WTC11 (cell line): ENCODE measurements around the gene PRRG2. TPM values are rescaled to one million over a fixed set of nuclear protein-coding genes. Genes with fewer than 3 reads are reported as not detected.

Experiments used
- ATAC-seq: fragments of 200-7000 bp; cut with Tn5 transposase; 2 replicates; pipeline ENCODE4 v1.10.0; 2021; ENCODE audit warnings: mild to moderate bottlenecking, moderate library complexity
- CTCF ChIA-PET: fragments of 300-600 bp; sonication (Branson Sonifier 250); formaldehyde crosslinking; loops from one replicate; lab custom pipeline; 2021; ENCODE audit warnings: antibody characterized with exemption; lab: Charles Lee
- POLR2A ChIA-PET: fragments of 350-600 bp; sonication (Branson Sonifier 250); formaldehyde crosslinking; loops from one replicate; lab custom pipeline; 2021; ENCODE audit warnings: antibody characterized with exemption; lab: Charles Lee
- DNase-seq: peaks from one replicate; pipeline ENCODE4 v3.0.0; 2021; ENCODE audit warnings: low spot score
- H3K27ac Mint-ChIP-seq: 2 replicates; pipeline ENCODE4 v1.8.0; 2021; ENCODE audit warnings: mixed read lengths
- H3K27me3 Mint-ChIP-seq: 2 replicates; pipeline ENCODE4 v1.8.0; 2021; ENCODE audit warnings: low read depth, mild to moderate bottlenecking, moderate library complexity, mixed read lengths
- H3K36me3 Mint-ChIP-seq: 2 replicates; pipeline ENCODE4 v1.8.0; 2021; ENCODE audit warnings: mixed read lengths
- H3K4me1 Mint-ChIP-seq: 2 replicates; pipeline ENCODE4 v1.8.0; 2022; ENCODE audit warnings: mixed read lengths
- H3K4me3 Mint-ChIP-seq: 2 replicates; pipeline ENCODE4 v1.8.0; 2021; ENCODE audit warnings: mild to moderate bottlenecking, moderate library complexity, mixed read lengths
- H3K9me3 Mint-ChIP-seq: 2 replicates; pipeline ENCODE4 v1.8.0; 2021; ENCODE audit warnings: mixed read lengths
- CREB1 ChIP-seq: sonication (generic); formaldehyde crosslinking; IDR thresholded peaks from 2 replicates; pipeline ENCODE4 v1.8.0; 2023; ENCODE audit warnings: mild to moderate bottlenecking, missing genetic modification reagents
- FOXK1 ChIP-seq: sonication (generic); formaldehyde crosslinking; IDR thresholded peaks from 2 replicates; pipeline ENCODE4 v1.8.0; 2022; ENCODE audit warnings: mild to moderate bottlenecking, moderate library complexity, missing genetic modification reagents
- HMGA2 ChIP-seq: fragments of 250-450 bp; sonication (Bioruptor Pico); IDR thresholded peaks from 2 replicates; pipeline ENCODE4 v1.4.0; 2021; ENCODE audit warnings: mild to moderate bottlenecking, moderate library complexity
- MYBL2 ChIP-seq: sonication (generic); formaldehyde crosslinking; IDR thresholded peaks from 2 replicates; pipeline ENCODE4 v1.8.1; 2023; ENCODE audit warnings: mild to moderate bottlenecking, moderate library complexity, missing genetic modification reagents
- TEAD4 ChIP-seq: sonication (generic); formaldehyde crosslinking; IDR thresholded peaks from 2 replicates; pipeline ENCODE4 v1.8.0; 2022; ENCODE audit warnings: mild to moderate bottlenecking, missing genetic modification reagents
- ZBTB21 ChIP-seq: sonication (generic); formaldehyde crosslinking; IDR thresholded peaks from 2 replicates; pipeline ENCODE4 v1.8.1; 2023; ENCODE audit warnings: mild to moderate bottlenecking, missing genetic modification reagents, borderline replicate concordance
- ZNF263 ChIP-seq: sonication (generic); formaldehyde crosslinking; IDR thresholded peaks from 2 replicates; pipeline ENCODE4 v1.8.1; 2022; ENCODE audit warnings: low read depth, mild to moderate bottlenecking, moderate library complexity, missing genetic modification reagents
- total RNA-seq: library from RNA; stranded (reverse); gene quantifications from 3 replicates; pipeline ENCODE4 v1.2.3, GENCODE V29; 2021
- TF ChIP-seq, protein P1 (sequence below): sonication (generic); formaldehyde crosslinking; IDR thresholded peaks from 2 replicates; pipeline ENCODE4 v1.8.0; 2022; ENCODE audit warnings: mild to moderate bottlenecking, missing genetic modification reagents
- TF ChIP-seq, protein P2 (sequence below): sonication (generic); formaldehyde crosslinking; IDR thresholded peaks from 2 replicates; pipeline ENCODE4 v1.8.1; 2023; ENCODE audit warnings: mild to moderate bottlenecking, missing genetic modification reagents, borderline replicate concordance
- TF ChIP-seq, protein P3 (sequence below): sonication (generic); formaldehyde crosslinking; IDR thresholded peaks from 2 replicates; pipeline ENCODE4 v1.8.1; 2022; ENCODE audit warnings: low read depth, missing genetic modification reagents, borderline replicate concordance
- TF ChIP-seq, protein P4 (sequence below): sonication (generic); formaldehyde crosslinking; IDR thresholded peaks from 2 replicates; pipeline ENCODE4 v1.8.1; 2022; ENCODE audit warnings: low read depth, mild to moderate bottlenecking, moderate library complexity, missing genetic modification reagents, borderline replicate concordance
- TF ChIP-seq, protein P5 (sequence below): fragments of 200-600 bp; IDR thresholded peaks from 2 replicates; pipeline ENCODE4 v1.8.0; 2022; ENCODE audit warnings: antibody characterized with exemption
- TF ChIP-seq, protein P6 (sequence below): fragments of 250-450 bp; sonication (Bioruptor Pico); conservative IDR thresholded peaks from 2 replicates; pipeline ENCODE4 v1.9.0; 2021; ENCODE audit warnings: mild to moderate bottlenecking

Gene PRRG2
- total RNA-seq, 1 experiment from 2014 or later = 5.9 TPM

DNA sequence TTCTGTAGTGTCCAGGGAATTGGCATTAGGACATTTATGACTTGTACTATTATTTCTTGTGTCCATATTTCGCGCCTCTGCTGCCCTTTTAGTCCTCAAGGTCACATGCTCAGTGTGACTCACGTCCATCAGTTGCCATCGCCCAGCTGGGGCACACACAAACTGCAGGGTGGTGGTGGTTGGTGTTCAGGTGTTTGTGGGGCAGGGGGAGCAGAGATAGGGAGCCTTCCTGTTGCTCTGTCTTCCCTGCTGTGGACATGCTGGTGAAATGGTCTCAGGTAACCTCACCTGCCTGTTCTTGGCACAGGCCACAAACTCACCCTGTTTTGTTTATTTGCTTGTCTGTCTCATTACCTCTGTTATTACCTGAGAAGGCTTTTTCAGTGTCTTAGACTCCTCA is 32.3 kb downstream of the PRRG2 start:
- H3K36me3 Mint-ChIP-seq = peaks cover 65% of the 10 kb centered on the region
- H3K27me3 Mint-ChIP-seq = no peaks in the 10 kb centered on the region
- CTCF ChIA-PET = no interaction called here
- DNase-seq (no peak), ATAC-seq (no peak)
- no peak overlapping the region for H3K27ac Mint-ChIP-seq
- POLR2A ChIA-PET = no interaction called here
- H3K4me3 Mint-ChIP-seq = no peak overlapping the region
- TF ChIP-seq, protein P1, sequence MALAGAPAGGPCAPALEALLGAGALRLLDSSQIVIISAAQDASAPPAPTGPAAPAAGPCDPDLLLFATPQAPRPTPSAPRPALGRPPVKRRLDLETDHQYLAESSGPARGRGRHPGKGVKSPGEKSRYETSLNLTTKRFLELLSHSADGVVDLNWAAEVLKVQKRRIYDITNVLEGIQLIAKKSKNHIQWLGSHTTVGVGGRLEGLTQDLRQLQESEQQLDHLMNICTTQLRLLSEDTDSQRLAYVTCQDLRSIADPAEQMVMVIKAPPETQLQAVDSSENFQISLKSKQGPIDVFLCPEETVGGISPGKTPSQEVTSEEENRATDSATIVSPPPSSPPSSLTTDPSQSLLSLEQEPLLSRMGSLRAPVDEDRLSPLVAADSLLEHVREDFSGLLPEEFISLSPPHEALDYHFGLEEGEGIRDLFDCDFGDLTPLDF (CRISPR knock-in tag) = no peak
- TF ChIP-seq HMGA2 (CRISPR knock-in tag) (no peak), MYBL2 (no peak), FOXK1 (CRISPR knock-in tag) (no peak), ZNF263 (CRISPR knock-in tag) (no peak), ZBTB21 (CRISPR knock-in tag) (no peak), TEAD4 (CRISPR knock-in tag) (no peak), CREB1 (CRISPR knock-in tag) (no peak)
- TF ChIP-seq, protein P2, sequence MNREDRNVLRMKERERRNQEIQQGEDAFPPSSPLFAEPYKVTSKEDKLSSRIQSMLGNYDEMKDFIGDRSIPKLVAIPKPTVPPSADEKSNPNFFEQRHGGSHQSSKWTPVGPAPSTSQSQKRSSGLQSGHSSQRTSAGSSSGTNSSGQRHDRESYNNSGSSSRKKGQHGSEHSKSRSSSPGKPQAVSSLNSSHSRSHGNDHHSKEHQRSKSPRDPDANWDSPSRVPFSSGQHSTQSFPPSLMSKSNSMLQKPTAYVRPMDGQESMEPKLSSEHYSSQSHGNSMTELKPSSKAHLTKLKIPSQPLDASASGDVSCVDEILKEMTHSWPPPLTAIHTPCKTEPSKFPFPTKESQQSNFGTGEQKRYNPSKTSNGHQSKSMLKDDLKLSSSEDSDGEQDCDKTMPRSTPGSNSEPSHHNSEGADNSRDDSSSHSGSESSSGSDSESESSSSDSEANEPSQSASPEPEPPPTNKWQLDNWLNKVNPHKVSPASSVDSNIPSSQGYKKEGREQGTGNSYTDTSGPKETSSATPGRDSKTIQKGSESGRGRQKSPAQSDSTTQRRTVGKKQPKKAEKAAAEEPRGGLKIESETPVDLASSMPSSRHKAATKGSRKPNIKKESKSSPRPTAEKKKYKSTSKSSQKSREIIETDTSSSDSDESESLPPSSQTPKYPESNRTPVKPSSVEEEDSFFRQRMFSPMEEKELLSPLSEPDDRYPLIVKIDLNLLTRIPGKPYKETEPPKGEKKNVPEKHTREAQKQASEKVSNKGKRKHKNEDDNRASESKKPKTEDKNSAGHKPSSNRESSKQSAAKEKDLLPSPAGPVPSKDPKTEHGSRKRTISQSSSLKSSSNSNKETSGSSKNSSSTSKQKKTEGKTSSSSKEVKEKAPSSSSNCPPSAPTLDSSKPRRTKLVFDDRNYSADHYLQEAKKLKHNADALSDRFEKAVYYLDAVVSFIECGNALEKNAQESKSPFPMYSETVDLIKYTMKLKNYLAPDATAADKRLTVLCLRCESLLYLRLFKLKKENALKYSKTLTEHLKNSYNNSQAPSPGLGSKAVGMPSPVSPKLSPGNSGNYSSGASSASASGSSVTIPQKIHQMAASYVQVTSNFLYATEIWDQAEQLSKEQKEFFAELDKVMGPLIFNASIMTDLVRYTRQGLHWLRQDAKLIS (CRISPR knock-in tag) = no peak
- TF ChIP-seq, protein P3, sequence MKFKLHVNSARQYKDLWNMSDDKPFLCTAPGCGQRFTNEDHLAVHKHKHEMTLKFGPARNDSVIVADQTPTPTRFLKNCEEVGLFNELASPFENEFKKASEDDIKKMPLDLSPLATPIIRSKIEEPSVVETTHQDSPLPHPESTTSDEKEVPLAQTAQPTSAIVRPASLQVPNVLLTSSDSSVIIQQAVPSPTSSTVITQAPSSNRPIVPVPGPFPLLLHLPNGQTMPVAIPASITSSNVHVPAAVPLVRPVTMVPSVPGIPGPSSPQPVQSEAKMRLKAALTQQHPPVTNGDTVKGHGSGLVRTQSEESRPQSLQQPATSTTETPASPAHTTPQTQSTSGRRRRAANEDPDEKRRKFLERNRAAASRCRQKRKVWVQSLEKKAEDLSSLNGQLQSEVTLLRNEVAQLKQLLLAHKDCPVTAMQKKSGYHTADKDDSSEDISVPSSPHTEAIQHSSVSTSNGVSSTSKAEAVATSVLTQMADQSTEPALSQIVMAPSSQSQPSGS (CRISPR knock-in tag) = no peak
- TF ChIP-seq, protein P4, sequence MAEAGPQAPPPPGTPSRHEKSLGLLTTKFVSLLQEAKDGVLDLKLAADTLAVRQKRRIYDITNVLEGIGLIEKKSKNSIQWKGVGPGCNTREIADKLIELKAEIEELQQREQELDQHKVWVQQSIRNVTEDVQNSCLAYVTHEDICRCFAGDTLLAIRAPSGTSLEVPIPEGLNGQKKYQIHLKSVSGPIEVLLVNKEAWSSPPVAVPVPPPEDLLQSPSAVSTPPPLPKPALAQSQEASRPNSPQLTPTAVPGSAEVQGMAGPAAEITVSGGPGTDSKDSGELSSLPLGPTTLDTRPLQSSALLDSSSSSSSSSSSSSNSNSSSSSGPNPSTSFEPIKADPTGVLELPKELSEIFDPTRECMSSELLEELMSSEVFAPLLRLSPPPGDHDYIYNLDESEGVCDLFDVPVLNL (CRISPR knock-in tag) = no peak
- TF ChIP-seq, protein P5, sequence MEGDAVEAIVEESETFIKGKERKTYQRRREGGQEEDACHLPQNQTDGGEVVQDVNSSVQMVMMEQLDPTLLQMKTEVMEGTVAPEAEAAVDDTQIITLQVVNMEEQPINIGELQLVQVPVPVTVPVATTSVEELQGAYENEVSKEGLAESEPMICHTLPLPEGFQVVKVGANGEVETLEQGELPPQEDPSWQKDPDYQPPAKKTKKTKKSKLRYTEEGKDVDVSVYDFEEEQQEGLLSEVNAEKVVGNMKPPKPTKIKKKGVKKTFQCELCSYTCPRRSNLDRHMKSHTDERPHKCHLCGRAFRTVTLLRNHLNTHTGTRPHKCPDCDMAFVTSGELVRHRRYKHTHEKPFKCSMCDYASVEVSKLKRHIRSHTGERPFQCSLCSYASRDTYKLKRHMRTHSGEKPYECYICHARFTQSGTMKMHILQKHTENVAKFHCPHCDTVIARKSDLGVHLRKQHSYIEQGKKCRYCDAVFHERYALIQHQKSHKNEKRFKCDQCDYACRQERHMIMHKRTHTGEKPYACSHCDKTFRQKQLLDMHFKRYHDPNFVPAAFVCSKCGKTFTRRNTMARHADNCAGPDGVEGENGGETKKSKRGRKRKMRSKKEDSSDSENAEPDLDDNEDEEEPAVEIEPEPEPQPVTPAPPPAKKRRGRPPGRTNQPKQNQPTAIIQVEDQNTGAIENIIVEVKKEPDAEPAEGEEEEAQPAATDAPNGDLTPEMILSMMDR = no peak
- TF ChIP-seq, protein P6, sequence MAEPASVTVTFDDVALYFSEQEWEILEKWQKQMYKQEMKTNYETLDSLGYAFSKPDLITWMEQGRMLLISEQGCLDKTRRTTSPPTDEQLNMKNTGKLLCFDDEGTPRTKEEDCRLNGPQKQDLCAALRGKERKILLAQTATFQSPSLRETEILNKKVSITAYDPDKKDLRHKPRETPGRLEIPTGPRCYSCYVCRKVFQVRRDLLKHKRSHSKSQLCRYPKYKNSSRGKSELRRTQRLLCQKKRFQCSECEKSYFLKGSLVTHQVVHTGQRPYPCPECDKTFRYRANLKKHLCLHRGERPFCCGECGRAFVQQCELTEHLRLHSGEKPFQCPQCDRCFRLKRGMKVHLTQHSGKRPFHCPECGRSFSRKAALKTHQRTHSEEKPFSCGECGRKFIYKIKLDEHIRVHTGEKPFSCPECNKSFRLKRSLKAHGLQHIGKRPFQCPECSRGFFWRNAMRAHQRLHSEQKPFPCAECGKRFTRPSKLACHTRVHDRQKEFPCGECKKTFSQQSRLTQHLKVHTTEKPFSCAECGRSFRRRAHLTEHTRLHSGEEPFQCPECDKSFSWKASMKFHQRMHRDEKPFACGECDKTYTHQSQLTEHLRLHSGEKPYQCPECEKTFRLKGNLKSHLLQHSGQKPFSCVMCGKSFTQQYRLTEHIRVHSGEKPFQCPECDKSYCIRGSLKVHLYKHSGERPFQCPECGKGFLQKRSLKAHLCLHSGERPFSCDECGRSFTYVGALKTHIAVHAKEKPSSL (CRISPR knock-in tag) = no peak
- no peaks in the 10 kb centered on the region for H3K9me3 Mint-ChIP-seq
- no peaks in the 10 kb centered on the region for H3K4me1 Mint-ChIP-seq
